ENCODE data around the gene CPNE9. TPM values are rescaled to one million over a fixed set of nuclear protein-coding genes. Genes with fewer than 3 reads are reported as not detected.

CPNE9 gene
- total and polyA plus RNA-seq, 2 of the 8 experiments (the other 6 are each of a cell fraction or from before 2014, with no cell fraction given): 4.8 to 6.0 TPM

GRCh38 chr3:9710174-9710739, 6.6 kb downstream of the CPNE9 start (continued):
- TF ChIP-seq CHD7 (IDR thresholded peaks at IDR 0.05; ENCODE audit: insufficient replicate concordance, low read length) (no peak), RBBP5 (IDR thresholded peaks at IDR 0.05; ENCODE audit: borderline replicate concordance, low read depth, low read length) (no peak)
